Activated naive CD8-positive, alpha-beta T cell treated with anti-CD3 and anti-CD28 coated beads for 36 hours (primary cell): ENCODE measurements around the gene C2orf78. TPM values are rescaled to one million over a fixed set of nuclear protein-coding genes. Genes with fewer than 3 reads are reported as not detected.

Experiments used
- DNase-seq: peaks from one replicate; pipeline ENCODE4 v3.0.0; 2021
- H3K27ac Mint-ChIP-seq: one replicate; pipeline ENCODE4 v1.8.0; 2022; ENCODE audit warnings: mild to moderate bottlenecking, moderate library complexity, mixed read lengths
- H3K27me3 Mint-ChIP-seq: one replicate; pipeline ENCODE4 v1.8.0; 2022; ENCODE audit warnings: mild to moderate bottlenecking, mixed read lengths
- H3K36me3 Mint-ChIP-seq: one replicate; pipeline ENCODE4 v1.8.0; 2021; ENCODE audit warnings: mild to moderate bottlenecking, mixed read lengths
- H3K4me1 Mint-ChIP-seq: one replicate; pipeline ENCODE4 v1.8.0; 2021; ENCODE audit warnings: mixed read lengths
- H3K4me3 Mint-ChIP-seq: one replicate; pipeline ENCODE4 v1.8.0; 2022; ENCODE audit warnings: mild to moderate bottlenecking, moderate library complexity, mixed read lengths
- H3K9me3 Mint-ChIP-seq: one replicate; pipeline ENCODE4 v1.8.0; 2022; ENCODE audit warnings: mixed read lengths
- total RNA-seq, 2 experiments: library from RNA; stranded (reverse); gene quantifications; one replicate each; pipeline ENCODE4 v1.2.3, GENCODE V29; 2021

Gene C2orf78
- total RNA-seq, 2 experiments from 2014 or later: not detected

DNA sequence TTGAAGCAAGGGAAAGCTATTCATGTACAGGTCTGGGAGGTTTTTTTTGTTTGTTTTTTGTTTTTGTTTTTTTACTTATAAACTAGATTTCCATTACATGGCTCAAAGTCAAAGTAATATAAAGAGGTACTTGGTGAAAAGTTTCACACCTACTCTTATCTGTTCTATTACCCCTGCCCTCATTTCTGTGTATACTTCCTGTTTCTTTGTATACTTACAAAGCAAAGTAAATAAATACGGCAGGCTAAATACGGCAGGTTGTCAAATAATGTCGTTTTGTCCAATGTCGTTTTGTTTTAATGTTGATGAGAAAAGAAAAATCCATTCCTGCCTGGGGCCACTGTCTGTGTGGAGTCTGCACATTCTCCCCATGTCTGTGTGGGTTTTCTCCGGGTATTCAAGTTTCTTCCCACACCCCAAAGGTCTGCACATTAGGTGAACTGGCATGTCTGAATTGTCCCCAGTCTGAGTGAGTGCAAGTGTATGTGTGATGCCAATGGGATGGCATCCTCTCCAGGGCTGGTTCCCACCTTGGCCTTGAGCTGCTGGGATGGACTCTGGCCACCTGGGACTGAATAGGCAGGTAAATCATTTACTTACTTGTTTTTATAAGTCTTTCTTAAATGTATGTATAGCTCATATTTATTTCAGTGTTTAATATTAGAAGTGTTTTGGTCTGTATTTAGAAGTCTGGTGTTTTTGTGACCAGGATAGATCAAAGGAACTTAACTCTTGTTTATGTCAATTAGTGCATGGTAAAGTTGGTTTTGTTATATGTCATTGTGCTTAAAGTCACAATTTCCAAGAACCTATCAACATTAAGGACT, 58.1 kb downstream of the C2orf78 start:
- no peaks in the 10 kb centered on the region for H3K9me3 Mint-ChIP-seq
- peaks cover 17% of the 10 kb centered on the region for H3K36me3 Mint-ChIP-seq
- H3K27ac Mint-ChIP-seq: no peak overlapping the region
- no peaks in the 10 kb centered on the region for H3K27me3 Mint-ChIP-seq
- DNase-seq: no peak
- no peak overlapping the region for H3K4me3 Mint-ChIP-seq
- peaks cover 10% of the 10 kb centered on the region for H3K4me1 Mint-ChIP-seq

DNA sequence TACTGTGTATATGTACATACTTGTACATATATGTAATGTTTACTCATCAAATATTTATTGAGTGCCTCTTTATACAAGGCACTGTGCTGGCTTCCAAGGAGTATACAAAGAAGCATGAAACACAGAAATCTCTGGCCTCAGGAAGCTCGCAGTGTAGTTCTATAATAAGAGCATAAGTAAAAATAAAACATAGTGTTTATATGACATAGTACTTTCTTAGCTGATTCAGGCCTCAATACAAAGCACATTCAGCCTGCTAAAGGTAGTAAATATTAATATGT, 58.7 kb downstream of the C2orf78 start:
- H3K27ac Mint-ChIP-seq: no peak overlapping the region
- peaks cover 19% of the 10 kb centered on the region for H3K36me3 Mint-ChIP-seq
- H3K4me3 Mint-ChIP-seq: no peak overlapping the region
- DNase-seq: no peak
- H3K9me3 Mint-ChIP-seq: no peaks in the 10 kb centered on the region
- no peaks in the 10 kb centered on the region for H3K27me3 Mint-ChIP-seq
- H3K4me1 Mint-ChIP-seq: peaks cover 10% of the 10 kb centered on the region

DNA sequence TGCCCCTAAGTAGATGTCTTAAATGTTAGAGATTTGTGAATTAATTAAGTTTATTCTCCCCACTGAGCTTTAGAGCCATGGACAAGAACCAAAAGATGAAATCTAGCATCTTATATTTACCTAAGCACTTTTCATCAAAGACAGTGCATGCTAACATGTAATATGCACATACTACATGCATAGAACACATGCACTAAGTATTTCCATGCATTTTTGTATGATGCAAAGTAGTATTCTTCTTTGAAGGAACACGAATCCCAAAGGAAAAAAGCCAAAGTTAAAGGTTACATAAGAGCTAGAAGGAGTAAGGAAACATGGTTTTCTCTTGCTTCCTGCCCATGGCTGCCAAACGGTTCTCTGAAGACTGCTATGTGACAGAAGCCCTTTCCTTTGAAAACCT, 60.1 kb downstream of the C2orf78 start:
- H3K9me3 Mint-ChIP-seq: no peaks in the 10 kb centered on the region
- H3K4me3 Mint-ChIP-seq: no peak overlapping the region
- H3K4me1 Mint-ChIP-seq: peaks cover 7% of the 10 kb centered on the region
- no peak overlapping the region for H3K27ac Mint-ChIP-seq
- DNase-seq: no peak
- H3K36me3 Mint-ChIP-seq: peaks cover 18% of the 10 kb centered on the region
- no peaks in the 10 kb centered on the region for H3K27me3 Mint-ChIP-seq

DNA sequence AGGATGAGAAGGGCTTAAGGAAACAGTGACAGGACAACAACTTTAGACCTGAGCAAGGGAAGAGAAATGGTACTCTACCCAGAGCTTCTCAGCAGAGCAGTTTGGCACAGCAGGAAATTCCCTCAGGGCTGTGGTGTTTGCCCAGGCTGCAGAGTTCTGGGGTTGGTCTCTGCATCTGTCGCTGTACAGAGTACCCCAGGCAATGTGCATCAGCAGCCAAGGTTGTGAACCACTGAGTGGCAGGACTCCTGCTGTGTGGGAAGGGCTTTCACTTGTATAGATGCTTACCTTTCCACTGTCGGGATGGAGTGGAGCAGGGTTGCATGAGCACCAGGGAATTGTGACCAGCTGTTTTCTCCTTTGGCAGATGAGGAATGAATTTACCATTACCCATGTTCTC, 66.0 kb downstream of the C2orf78 start:
- no peaks in the 10 kb centered on the region for H3K27me3 Mint-ChIP-seq
- H3K36me3 Mint-ChIP-seq: peaks cover 21% of the 10 kb centered on the region
- H3K9me3 Mint-ChIP-seq: no peaks in the 10 kb centered on the region

DNA sequence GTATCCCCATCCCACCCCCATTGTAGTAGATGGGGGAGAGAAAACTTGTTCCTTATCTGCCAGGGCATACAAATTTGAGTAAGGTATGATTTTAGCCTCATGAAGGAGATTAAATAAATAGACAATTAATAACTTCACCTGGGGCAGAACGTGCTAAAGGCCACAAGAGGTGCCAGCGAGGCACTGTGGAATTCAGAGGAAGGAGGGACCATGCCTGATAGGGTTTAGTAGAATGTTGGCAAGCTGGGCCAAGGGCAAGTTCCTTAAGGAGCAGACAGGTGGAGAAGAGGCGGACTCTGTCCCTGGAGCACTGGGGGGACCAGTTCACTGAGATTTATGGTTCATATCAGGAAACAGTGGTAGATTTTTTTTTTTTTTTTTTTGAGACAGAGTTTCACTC, 67.3 kb downstream of the C2orf78 start:
- H3K36me3 Mint-ChIP-seq: peaks cover 30% of the 10 kb centered on the region

More for the DNA sequence above, 66.0 kb downstream of the C2orf78 start:
- no peak overlapping the region for H3K4me3 Mint-ChIP-seq
- no peak overlapping the region for H3K27ac Mint-ChIP-seq
- DNase-seq: no peak
- peaks cover 5% of the 10 kb centered on the region for H3K4me1 Mint-ChIP-seq

DNA sequence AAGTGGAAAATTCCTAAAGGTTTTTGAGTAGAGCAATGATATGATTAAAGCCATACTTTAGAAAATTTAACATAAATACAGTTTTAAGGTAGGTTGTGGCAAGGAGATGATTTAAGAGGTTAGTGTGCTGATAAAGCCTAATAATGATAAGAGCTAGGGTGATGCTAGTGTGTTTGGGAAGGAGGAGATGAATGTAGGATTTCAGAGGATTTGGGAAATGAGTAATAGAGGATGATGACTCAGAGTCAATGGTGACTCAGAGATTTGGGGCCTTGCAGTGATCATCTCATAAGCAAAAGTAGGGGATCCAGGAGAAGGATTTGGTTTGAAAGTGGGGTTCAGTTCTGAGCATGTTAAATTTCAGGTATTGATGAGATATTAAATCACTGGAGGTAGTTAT, 68.0 kb downstream of the C2orf78 start:
- Mint-ChIP-seq H3K27me3 (no peaks in the 10 kb centered on the region), H3K27ac (no peak overlapping the region), H3K4me3 (no peak overlapping the region), H3K36me3 (peaks cover 31% of the 10 kb centered on the region), H3K4me1 (peaks cover 19% of the 10 kb centered on the region), H3K9me3 (no peaks in the 10 kb centered on the region)
- DNase-seq: no peak

More for the DNA sequence above, 67.3 kb downstream of the C2orf78 start:
- Mint-ChIP-seq H3K9me3 (no peaks in the 10 kb centered on the region), H3K27ac (peak overlapping the region; percentile 5), H3K27me3 (no peaks in the 10 kb centered on the region), H3K4me3 (no peak overlapping the region), H3K4me1 (peaks cover 13% of the 10 kb centered on the region)
- DNase-seq: no peak

DNA sequence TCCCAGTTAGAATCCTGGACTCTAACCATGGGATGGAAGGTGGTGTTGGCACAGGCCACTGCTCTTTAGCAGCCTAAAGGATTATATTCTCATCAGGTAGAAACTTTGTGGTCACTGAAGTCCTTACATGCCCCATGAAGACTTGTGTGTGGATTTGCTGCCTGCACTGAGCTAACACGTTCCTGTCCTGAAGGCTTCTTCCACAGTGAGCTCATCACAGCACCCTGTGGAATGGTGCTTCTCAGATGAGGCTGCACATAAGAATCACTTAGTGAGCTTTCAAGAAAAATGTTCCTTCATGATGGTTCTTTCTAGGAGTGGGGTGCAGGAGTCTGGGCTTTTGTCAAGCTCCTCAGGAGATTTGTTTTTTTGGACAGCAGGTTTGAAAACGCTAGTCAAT, 71.5 kb downstream of the C2orf78 start:
- Mint-ChIP-seq H3K36me3 (peaks cover 52% of the 10 kb centered on the region), H3K9me3 (no peaks in the 10 kb centered on the region), H3K4me3 (no peak overlapping the region), H3K27me3 (no peaks in the 10 kb centered on the region), H3K4me1 (peaks cover 34% of the 10 kb centered on the region), H3K27ac (no peak overlapping the region)
- no peak for DNase-seq

DNA sequence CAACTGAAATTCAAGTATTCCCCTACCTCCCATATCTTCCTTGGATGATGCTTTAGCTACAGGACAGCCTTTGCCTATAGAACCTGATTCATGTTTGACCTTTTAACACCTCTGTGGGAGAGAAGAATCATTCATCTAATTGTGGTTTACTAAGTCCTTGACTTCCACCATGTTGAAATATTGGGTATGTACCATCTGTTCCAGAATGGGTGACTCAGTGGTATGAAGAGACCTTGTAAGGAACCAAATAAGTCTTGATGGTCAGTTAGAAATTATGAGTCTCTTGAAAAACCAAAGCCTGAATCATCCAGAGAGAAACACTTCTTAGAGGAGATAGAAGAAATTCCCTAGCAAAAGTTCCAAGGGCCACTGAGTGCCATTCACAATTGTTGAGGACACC, 72.2 kb downstream of the C2orf78 start:
- no peak for DNase-seq
- H3K4me3 Mint-ChIP-seq: no peak overlapping the region
- no peaks in the 10 kb centered on the region for H3K9me3 Mint-ChIP-seq
- H3K27ac Mint-ChIP-seq: no peak overlapping the region
- H3K4me1 Mint-ChIP-seq: peaks cover 35% of the 10 kb centered on the region
- H3K27me3 Mint-ChIP-seq: no peaks in the 10 kb centered on the region
- H3K36me3 Mint-ChIP-seq: peaks cover 53% of the 10 kb centered on the region

DNA sequence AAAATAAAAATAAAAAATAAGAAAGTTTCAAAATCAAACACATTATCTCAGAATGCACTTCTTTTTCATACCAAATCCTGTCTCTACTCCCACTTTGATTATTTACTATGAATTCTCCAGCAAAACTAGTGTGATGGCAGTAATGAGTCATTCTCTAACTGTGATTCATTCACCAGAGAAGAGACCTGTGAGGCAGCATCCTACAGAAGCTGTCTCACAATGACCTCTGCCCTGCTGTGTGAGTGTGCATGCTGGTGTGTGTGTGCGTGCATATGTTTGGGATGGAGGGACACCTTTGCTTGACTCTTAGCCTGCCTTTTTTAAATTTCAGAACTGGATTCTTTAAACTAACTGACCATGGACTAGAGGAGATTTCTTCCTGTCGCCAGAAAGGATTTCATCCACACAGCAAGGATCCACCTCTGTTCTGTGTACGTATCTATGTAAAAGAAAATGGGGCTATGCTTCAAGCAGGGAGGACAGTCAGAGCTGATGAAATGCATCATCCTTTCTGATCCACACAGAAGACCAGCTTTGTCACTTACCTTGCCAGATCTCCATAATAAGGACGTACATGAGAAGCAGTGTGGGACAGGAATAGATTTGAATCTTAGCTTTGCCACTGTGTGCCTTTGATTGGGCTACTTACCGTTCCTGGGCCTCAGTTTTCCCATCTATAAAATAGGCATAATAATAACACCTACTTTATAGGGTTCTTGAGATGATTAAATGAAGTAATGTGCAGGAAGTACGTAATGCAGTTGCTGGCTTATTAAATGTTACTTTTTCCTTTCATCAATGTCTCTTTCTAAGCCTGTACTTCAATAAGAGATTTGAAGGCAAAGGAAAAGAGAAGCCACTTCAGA, 76.0 kb downstream of the C2orf78 start:
- Mint-ChIP-seq H3K4me3 (no peak overlapping the region), H3K27ac (peak overlapping the region; percentile 63), H3K4me1 (peaks cover 32% of the 10 kb centered on the region), H3K27me3 (no peaks in the 10 kb centered on the region), H3K36me3 (peaks cover 61% of the 10 kb centered on the region), H3K9me3 (no peaks in the 10 kb centered on the region)
- peak; percentile 58 for DNase-seq

DNA sequence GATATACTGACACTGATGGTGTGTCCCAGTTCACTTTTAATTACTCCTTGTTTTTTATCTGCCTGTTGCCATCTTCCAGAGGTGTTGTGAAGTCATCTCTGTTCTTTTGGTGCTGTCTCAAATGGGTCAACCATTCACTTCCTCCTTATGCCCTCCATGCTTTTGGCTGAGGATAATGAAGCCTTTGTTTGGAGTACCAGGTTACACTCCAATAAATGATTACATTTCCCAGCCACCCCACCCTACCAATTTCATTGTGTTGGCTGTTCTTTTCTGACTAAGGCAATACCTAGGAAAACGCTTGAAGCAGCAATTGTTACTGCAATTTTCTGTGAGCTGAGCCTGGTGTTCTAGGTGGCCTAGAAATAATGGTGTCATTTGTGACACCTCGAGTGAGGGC, 79.0 kb downstream of the C2orf78 start:
- Mint-ChIP-seq H3K27ac (no peak overlapping the region), H3K36me3 (peaks cover 41% of the 10 kb centered on the region), H3K27me3 (no peaks in the 10 kb centered on the region), H3K4me1 (peaks cover 18% of the 10 kb centered on the region), H3K9me3 (no peaks in the 10 kb centered on the region), H3K4me3 (no peak overlapping the region)
- no peak for DNase-seq

Other genes with a start within 250 kb of the C2orf78 start
- not detected for gene NAT8, start 141.8 kb upstream of the C2orf78 start, total RNA-seq
- gene TPRKB, start 46.8 kb upstream of the C2orf78 start, total RNA-seq: 10 to 100 TPM; 39.6 to 39.7 TPM
- 10 to 100 TPM; 30.2 to 31.0 TPM for gene DUSP11, start 4.1 kb upstream of the C2orf78 start, total RNA-seq
- 10 to 100 TPM; 72.6 to 76.4 TPM for gene STAMBP, start 44.8 kb downstream of the C2orf78 start, total RNA-seq
- under 1 TPM; 0.12 to 0.27 TPM for gene ACTG2, start 108.8 kb downstream of the C2orf78 start, total RNA-seq
- 10 to 100 TPM; 96.8 to 97.1 TPM for gene DGUOK, start 142.7 kb downstream of the C2orf78 start, total RNA-seq
- gene TET3, start 200.7 kb downstream of the C2orf78 start, total RNA-seq: 10 to 100 TPM; 14.8 TPM